ENCODE results near the gene STARD13.

STARD13 gene

GRCh38 chr13:33285420-33286124 is at the start of gene STARD13:
STARD13 (minus strand) TSS chr13:33285755; CDS start chr13:33285638, 117 bp downstream.
- DNase-seq: no peak

DNA sequence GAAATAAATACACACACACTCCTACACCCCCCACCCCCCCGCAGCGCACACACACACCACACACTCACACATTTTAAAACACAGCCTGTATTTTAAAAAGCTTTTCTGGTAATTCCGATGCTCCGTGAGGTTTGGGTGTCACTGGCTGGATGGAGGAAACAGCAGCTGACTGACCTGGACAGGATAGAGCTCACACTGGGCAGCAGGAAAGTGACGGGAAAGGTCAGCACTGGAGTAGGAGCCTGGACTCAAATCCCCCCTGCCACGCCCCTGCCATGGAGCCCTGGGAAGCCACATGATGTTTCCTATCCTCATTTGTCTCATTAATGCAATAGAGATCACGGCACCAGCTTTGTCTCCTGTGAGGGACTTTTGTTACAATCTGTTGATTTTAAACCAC is 49.3 kb upstream of the STARD13 start:
- DNase-seq: no peak

GRCh38 chr13:33331962-33332361 is 46.4 kb upstream of the STARD13 start:
- DNase-seq: no peak

DNA sequence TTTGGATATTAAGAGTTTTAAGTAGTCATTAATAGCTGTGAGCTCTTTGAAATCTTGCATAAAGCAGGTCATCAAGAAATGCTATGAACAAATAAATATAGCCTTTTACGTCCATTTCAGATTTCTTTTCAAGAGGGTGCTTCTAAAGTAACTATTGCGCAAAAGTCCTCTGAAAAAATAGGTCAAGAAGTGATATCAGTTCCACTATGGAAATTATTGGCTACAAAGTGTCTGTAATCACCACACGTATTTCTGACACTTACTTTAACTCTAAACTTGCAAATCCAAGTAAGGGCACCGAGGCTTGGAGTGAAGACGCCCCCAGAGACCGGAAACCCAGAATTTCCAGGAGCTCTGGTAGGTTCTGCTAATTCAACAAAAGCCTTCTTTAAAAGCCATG is 44.9 kb upstream of the STARD13 start:
- DNase-seq: no peak

- no peak for DNase-seq
These were observed 43.1 kb upstream of the STARD13 start for GRCh38 chr13:33328701-33329100.

DNA sequence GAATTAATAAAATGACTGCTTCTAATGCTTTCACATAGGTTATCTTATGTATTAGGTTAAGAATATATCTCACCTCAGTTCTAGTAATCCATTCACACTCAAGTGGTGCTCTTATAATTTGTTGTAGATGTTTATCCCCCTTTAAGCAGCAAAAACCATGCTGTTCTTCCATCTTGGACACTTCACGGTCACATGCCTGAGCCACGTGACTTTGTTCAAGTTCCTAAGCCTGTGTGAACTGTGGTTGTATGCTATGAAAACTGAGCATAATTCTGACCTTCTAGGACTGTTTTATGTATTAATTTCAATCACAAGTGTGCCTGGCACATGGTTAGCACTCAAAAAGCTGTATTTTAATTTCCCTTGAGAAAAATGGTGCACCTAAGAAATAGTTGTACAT is 41.2 kb upstream of the STARD13 start:
- DNase-seq: no peak

- DNase-seq: no peak
These were observed 40.7 kb upstream of the STARD13 start for GRCh38 chr13:33326246-33326645.

GRCh38 chr13:33323801-33324510 is 38.4 kb upstream of the STARD13 start:
- no peak for DNase-seq

DNA sequence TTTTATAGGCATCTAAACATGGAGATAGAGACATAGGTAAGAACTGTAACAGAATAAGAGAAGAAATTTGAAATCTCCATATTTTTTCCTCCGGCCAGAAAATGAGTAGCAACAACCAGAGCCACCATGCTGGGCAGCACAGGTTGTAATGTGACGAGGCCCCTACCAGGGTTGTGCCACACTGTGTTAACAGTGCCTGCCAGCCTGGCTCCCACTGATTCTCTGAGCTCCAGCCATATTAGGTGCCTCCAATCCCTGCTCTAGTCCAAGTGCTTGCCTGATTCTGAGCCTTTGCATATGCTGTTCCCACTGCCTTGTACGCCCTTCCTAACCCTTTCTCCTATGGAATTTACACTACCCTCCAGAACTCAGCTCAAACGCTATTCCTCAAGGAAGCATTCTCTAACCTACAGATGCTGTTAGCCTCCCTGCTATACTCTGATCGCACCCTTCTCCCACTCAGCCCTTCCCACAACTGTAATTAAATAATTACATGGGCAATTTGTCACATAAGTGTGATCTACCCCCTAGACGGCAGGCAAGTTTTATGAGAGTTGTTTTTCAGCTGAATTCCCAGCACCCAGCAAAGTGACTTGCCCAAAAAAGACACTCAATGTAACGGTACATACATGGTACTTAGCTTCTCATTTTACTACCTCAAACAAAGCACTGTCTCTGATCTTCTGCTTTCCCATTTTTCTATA is 37.6 kb upstream of the STARD13 start:
- no peak for DNase-seq

- no peak for DNase-seq
These were observed 36.9 kb upstream of the STARD13 start for GRCh38 chr13:33322543-33322809.

GRCh38 chr13:33321686-33322542 is 36.4 kb upstream of the STARD13 start:
- DNase-seq: no peak

- DNase-seq: no peak
These were observed 34.3 kb upstream of the STARD13 start for GRCh38 chr13:33319859-33320258.

DNA sequence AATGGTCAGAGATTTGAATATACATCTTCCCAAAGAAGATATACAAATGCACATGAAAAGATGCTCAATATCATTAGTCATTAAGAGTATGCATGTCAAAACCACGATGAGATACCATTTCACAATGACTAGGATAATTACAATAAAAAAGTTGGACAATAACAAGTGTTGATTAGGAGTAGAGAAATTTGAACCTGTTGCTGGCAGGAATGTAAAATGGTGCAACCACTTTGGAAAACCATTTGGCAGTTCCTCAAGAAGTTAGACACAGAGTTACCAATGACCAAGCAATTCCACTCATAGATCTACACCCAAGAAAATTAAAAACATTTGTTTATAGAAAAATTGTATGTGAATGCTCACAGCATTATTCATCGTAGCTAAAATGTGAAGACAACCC is 33.2 kb upstream of the STARD13 start:
- DNase-seq: no peak

DNA sequence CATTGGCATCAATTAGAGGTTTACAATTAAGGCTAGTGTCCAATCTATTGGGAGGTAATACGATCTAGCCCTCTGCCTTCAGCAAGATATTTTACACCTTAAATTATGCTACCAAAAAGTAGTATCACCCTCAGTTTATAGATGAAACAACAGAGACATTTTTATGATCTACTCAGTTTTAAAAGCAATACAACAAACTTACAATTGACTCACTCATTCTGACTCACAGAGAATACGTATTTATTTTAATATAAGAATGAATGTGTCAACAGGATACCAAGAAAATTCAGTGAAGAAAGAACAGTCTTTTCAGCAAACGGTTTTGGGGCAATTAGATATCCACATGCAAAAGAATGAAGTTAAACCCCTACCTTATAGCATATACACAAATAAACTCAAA is 32.5 kb upstream of the STARD13 start:
- no peak for DNase-seq

DNA sequence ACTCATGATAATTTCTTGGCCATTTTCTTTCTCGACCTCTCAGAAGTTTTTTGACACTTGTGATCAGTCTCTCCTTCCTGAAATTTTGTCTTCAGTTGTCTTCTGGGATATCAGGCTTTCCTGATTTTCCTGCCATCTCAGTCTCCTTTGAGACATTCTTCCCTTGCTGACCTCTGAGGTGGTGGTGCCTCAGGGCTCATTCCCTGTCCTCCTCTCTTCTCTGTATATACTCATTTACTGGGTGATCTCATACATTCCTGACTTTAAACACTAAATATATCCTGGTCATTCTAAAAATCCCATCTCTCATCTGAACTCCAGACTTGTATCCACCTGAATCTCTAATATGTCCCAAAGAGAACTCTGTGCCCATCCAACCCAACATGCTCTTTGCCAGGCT is 31.3 kb upstream of the STARD13 start:
- no peak for DNase-seq

- no peak for DNase-seq
These were observed 27.9 kb upstream of the STARD13 start for GRCh38 chr13:33313504-33313903.

DNA sequence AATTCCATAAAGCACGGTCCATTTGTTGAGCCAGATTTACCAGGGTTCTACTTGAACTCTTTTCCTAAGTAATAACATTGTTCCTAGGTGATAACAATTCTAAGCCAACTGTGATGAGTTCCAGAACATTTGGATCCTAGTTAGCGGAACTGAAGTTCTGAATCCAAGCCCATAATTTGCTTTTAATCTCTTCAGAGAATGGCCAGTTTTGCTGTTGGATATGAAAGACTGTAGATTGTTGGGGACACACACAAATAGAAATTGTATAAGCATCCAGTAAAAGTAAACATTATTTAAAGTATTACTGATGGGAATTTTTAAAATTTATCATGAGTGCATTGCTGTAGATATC is 27.3 kb upstream of the STARD13 start:
- DNase-seq: no peak

DNA sequence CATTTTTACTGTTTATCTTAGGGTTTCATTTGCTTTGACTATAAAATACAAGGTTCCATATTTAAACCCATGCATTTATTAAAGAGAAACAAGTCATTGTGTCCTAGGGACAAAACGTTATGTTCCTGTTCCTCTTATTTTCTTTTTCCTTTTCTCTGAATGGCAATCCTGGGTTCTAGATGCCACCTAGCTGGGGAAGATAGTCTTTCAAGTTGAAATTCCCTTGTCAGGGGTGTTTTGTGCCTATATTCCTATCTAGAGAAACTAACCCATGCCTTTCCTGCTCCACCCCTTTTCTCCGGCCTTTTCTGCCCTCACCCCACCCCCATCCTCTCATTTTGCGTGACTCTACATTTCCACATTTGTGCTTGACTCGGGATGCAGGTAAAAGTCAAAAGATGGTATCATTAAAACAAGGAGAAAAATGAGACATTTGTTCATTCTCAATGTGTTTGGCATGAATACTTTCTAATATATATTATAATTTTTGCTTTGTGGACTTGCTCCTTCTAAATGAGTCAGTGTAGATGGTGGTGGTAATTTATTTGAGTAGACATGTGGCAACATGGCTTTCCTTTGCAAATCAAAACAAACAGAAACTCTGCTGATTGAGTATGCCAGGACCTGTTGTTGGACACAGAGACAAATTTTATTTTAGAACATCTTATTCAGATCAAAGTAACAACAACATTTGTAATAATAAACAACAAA is 26.8 kb upstream of the STARD13 start:
- no peak for DNase-seq

GRCh38 chr13:33311040-33311439 is 25.5 kb upstream of the STARD13 start:
- DNase-seq: no peak

- DNase-seq: no peak
These were observed 24.9 kb upstream of the STARD13 start for GRCh38 chr13:33310245-33311038.

- no peak for DNase-seq
These were observed 23.3 kb upstream of the STARD13 start for GRCh38 chr13:33308863-33309262.

GRCh38 chr13:33307843-33308242 is 22.3 kb upstream of the STARD13 start:
- no peak for DNase-seq

Measured in activated CD8-positive, alpha-beta memory T cell treated with anti-CD3 and anti-CD28 coated beads, Interleukin-2, amount 50 U/mL, for 4 hours (primary cell).